ENCODE results near the gene NPIPB8.
"Not testable (repeated sequence)": the region's sequence is repeated elsewhere in the genome, so short reads cannot be mapped to it uniquely, and the experiment has no call there.

NPIPB8 gene

GRCh38 chr16:28637765-28638164, at the start of gene NPIPB8:
Gene NPIPB8 (plus strand): TSS chr16:28638065. CDS start chr16:28638361, 296 bp downstream.
- not testable (repeated sequence) for DNase-seq (ENCODE audit: low read depth in 2 of 2)

DNA sequence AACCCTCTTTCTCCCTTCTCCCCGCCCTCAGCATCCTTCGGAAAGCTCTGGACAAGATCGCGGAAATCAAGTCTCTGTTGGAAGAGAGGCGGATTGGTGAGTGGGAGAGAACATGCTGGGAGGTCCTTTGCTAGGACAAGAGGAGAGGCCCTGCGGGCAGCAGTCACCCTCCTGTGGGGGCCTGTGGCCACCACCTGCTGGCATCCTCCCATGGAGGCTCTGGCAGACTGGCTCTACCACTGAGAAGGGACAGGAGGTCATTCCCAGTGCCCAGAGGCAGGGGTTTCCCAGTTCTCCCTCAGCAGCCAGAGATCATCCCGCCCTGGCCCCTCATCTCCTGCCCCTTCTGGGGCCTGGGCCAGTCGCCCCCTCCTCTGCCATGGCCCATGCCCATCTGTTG, 48.8 kb upstream of the NPIPB8 start:
- no peak for DNase-seq (ENCODE audit: low read depth in 2 of 2)

GRCh38 chr16:28589930-28590329, 47.9 kb upstream of the NPIPB8 start:
- DNase-seq (ENCODE audit: low read depth in 2 of 2): no peak

DNA sequence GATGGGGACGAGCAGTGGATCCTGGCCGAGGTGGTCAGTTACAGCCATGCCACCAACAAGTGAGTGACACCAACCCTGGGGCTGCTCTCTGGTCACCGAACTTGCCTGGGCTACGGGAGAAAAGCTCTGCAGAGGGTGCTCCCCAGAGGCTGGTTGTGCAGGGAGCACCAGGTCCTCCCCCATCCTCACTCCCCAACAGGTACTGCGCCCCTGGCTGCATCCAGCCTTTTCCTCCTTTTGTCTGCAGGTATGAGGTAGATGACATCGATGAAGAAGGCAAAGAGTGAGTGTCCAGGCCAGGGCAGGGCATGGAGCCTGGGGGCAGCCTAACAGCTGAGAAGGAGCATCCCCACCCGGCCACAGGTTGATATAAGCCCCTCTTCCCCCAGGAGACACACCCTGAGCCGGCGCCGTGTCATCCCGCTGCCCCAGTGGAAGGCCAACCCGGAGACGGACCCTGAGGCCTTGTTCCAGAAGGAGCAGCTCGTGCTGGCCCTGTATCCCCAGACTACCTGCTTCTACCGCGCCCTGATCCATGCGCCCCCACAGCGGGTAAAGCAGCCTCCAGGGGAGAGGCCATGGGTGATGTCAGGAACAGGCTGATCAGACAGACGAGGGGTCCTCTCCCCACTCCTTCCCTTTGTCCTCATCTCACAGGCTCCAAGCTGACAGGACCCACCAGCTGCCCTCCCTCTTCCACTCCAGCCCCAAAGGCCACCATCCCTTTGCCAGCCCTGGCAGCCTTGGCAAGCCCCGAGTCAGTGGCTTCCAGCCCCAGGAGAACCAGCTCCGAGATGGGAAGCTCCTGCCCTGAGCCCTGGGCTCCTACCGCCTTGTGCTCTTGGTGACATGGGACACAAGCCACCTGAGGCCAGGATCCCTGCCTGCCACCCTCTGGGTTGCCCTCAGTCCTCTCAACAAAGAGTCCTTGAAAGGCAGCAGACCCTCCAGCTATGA, 47.2 kb upstream of the NPIPB8 start:
- no peak for DNase-seq (ENCODE audit: low read depth in 2 of 2)

DNA sequence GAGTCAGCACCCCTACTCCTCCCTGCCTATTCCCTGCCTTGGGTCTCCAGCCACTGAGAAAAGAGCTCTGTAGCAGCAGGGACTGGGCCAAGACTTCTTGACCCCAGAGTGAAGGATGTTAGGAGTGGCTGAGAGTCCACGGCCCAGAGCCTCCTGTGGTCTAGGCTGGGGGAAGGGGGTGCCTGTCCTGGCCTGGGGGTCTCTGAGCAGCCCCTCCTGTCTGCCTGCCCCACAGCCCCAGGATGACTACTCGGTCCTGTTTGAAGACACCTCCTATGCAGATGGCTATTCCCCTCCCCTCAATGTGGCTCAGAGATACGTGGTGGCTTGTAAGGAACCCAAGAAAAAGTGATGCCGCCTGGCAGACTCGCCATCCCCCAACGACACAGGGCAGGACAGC, 46.5 kb upstream of the NPIPB8 start:
- DNase-seq (ENCODE audit: low read depth in 2 of 2): no peak

DNA sequence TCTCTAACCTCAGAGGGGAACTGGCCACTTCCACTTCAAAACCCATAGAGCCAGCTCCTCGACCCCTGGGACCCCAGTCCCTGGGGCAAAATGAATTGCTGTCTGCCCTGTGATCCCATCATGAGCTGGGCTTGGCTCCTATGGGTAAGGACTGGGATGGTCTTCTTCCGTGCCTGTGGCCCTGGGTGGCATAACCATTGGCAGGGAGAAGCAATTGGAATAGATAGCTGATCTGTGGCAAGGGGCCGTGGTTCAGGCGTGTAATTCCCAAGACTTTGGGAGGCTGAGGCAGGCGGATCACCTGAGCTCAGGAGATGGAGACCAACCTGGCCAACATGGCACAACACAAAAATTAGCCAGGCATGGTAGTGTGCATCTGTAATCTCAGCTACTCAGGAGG, 45.4 kb upstream of the NPIPB8 start:
- no peak for DNase-seq (ENCODE audit: low read depth in 2 of 2)

DNA sequence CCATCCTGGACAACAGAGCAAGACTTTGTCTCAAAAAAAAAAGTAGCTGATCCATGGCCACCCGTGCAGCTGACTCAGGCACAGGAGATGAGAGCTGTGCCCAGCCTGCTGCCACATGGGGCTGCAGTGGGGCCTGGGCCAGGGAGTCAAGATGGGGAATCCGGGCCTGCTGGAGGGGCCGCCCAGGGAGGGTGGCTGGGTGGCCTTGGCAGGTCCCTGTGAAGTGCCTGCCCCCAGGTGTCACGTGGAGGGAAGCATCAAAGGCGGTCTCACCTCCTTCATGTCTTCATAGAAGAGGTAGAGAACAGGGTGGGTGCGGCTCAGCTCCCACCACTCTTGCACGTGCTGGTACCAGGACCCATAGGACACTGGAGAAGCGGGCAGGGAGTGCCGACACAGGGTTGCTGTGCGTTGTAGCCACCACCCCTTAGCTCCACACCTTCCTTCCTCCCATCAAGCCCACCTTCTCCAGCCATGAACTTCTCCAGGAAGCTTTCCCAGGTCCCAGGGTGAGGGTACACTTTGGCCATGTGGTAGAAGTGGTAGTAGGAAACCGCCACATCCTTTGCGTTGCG, 44.8 kb upstream of the NPIPB8 start:
- no peak for DNase-seq (ENCODE audit: low read depth in 2 of 2)

DNA sequence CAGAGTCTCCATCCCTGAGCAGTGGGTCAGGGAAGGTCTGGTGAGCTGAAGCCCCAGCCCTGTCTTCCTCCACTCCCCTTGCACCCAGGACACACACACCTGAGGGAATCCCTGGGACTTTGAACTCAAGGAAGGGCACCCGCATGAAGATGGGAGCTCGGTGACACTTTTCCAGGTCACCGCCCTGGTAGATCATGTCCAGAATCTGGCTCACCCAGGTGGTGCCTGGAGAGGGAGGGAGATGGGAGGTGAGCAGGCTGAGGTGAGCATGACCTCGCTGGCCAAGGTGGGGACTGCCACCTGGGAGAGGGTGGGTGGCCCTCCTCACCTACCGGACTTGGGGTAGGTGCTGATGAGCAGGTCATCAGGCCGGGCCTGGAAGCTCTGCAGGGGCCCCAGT, 42.4 kb upstream of the NPIPB8 start:
- not testable (repeated sequence) for DNase-seq (ENCODE audit: low read depth in 2 of 2)

DNA sequence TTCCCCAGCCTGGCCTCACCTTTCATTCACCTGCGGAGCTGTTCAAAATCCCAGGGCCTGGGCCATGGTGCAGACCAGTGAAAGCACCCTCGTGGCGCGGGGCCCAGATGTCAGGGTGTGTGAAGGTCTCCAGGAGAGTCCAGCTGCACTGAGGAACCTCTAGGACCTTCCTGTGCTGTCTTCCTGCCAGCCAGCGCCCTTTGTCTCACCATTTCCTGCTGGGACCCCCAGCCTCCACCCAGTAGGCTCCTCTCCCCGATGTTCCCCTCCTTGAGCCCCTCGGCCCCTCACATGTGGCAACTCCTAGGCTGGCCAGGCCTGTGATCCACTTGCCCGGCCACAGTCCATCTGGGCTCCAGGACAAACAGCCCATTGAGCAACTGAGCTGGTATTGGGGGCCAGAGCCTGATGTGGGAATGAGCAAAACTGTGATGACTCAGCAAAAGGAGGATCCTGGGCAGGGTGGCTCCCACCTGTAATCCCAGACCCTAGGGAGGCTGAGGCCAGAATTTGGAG, 41.7 kb upstream of the NPIPB8 start:
- no peak for DNase-seq (ENCODE audit: low read depth in 2 of 2)

DNA sequence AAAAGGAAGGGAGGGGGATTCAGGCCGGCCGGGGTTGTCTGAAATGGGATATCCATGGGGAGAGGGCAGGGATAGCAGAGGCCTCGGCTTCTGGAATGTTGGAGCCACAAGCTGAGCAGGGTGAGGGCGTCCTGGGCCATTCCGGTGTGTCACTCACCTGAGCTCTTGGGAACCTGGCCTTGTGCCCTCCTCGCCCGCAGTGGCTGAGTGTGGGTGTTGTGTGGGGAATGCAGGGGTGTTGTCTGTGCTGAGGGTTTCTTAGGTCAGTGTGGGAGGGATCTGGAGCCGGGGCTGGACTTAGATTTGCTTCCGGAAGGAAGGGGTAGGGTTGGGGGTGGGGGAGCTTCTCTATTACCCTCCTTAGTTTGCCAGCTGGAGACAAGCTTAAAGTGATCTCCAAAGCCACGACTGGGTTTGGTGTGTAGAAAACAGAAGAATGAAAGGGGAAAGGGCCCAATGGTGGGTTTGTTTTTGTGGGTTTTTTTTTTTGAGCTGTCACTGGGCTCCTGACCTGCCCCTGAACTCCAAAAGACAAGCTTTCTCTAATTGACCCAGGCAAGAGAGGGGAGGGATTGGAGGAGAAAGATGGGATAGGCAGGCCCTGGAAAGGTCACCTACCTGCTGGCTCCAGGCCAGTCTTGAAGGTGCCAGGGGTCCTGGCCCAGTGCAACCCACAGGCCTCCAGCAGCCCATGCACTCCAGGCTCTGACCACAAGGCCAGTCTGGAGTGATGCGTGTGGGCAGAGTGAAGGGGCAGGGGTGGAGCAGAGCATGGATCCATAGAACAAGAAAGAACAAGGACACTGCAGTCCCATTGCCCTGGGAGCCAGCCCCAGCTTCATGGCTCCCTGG, 40.8 kb upstream of the NPIPB8 start, which contains the start of gene SULT1A2:
Gene SULT1A2, minus strand, starts transcription at position 211 of the 852 bp plus-strand sequence. CDS start 1,120 bp downstream, outside the sequence.
- DNase-seq (ENCODE audit: low read depth in 2 of 2): no peak

- DNase-seq (ENCODE audit: low read depth in 2 of 2): no peak
Observed at GRCh38 chr16:28597692-28598261, 40.1 kb upstream of the NPIPB8 start.

GRCh38 chr16:28599377-28600285, 38.2 kb upstream of the NPIPB8 start:
- not testable (repeated sequence) for DNase-seq (ENCODE audit: low read depth in 2 of 2)

DNA sequence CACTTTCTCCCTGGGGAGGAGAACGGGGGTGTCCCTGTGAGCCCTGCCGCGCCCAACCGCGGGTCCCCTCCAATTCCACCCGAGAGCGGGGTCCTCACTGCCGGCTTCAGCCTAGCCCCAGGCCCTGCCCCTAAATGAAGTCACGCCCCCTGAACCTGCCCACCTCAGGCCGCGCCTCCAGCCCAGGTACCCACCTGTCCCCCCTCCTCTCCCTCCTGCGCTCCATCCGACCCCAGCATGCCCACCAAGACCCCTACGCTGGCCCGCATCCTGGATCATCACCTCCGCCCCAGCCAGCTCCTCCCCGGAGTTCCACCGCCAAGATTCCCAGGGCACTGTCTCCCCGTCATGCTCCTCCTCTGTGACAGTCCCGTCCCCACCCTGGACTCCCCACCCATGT, 36.9 kb upstream of the NPIPB8 start:
- DNase-seq (ENCODE audit: low read depth in 2 of 2): not testable (repeated sequence)

GRCh38 chr16:28601589-28601988, 36.3 kb upstream of the NPIPB8 start:
- DNase-seq (ENCODE audit: low read depth in 2 of 2): not testable (repeated sequence)

- DNase-seq (ENCODE audit: low read depth in 2 of 2): not testable (repeated sequence)
Observed at GRCh38 chr16:28602062-28602461, 35.8 kb upstream of the NPIPB8 start.

- no peak for DNase-seq (ENCODE audit: low read depth in 2 of 2)
Observed at GRCh38 chr16:28602529-28602928, 35.3 kb upstream of the NPIPB8 start.

DNA sequence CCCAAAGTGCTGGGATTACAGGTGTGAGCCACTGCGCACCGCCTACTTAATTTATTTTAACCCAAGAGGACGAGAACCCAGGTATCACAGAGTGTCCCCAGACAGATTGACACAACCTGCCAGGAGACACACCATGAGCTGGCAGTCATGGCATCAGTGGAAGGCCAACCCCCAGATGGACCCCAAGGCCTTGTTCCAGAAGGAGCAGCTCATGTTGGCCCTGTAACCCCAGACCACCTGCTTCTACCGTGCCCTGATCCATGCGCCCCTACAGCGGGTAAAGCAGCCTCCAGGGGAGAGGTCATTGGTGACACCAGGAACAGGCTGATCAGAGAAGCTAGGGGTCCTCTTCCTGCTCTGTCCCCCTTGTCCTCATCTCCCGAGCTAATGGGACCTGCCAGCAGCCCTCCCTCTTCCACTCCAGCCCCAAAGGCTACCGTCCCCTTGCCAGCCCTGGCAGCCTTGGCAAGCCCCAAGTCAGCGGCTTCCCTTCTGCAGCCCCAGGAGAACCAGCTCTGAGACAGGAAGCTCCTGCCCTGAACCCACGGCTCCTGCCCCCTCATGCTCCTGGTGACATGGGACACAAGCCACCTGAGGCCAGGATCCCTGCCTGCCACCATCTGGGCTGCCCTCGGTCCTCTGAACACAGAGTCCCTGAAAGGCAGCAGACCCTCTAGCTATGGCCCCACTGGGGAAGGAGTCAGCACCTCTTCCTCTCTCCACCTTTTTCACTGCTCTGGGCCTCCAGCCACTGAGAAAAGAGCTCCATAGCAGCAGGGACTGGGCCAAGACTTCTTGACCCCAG, 34.3 kb upstream of the NPIPB8 start:
- DNase-seq (ENCODE audit: low read depth in 2 of 2): no peak

GRCh38 chr16:28604186-28604565, 33.7 kb upstream of the NPIPB8 start:
- DNase-seq (ENCODE audit: low read depth in 2 of 2): no peak

DNA sequence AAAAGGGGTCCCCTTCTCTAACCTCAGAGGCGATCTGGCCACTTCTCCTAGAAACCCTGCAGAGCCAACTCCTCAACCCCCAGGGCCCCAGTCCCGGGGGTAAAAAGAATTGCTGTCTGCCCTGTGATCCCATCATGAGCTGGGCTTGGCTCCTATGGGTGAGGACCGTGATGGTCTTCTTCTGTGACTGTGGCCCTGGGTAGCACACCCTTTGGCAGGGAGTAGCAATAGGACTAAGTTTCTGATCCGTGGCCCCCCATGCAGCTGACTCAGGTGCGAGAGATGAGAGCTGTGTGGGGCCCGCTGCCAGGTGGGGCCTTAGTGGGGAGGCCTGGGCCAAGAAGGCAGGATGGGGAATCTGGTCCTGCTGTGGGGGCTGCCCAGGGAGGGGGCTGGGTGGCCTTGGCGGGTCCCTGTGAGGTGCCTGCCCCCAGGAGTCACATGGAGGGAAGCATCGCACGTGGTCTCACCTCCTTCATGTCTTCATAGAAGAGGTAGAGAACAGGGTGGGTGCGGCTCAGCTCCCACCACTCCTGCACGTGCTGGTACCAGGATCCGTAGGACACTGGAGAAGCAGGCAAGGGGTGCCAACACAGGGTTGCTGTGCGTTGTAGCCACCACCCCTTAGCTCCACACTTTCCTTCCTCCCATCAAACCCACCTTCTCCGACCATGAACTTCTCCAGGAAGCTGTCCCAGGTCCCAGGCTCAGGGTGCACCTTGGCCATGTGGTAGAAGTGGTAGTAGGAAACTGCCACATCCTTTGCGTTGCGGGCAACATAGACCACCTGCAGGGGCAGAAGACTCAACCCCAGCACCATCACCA, 31.4 kb upstream of the NPIPB8 start:
- DNase-seq (ENCODE audit: low read depth in 2 of 2): no peak
